GM21825 (cell line): ENCODE measurements around the gene FAM81A.
A peak's percentile ranks its signal among the peaks of the same experiment; 100 is the strongest.
"Not testable (repeated sequence)": the region's sequence is repeated elsewhere in the genome, so short reads cannot be mapped to it uniquely, and the experiment has no call there.

Experiments used
- ATAC-seq: cut with Tn5 transposase; IDR thresholded peaks from one replicate; pipeline ENCODE4 v1.9.1; 2021; ENCODE audit warnings: mild to moderate bottlenecking, moderate library complexity; ENCODE audit not compliant: unreplicated experiment

Gene FAM81A

DNA sequence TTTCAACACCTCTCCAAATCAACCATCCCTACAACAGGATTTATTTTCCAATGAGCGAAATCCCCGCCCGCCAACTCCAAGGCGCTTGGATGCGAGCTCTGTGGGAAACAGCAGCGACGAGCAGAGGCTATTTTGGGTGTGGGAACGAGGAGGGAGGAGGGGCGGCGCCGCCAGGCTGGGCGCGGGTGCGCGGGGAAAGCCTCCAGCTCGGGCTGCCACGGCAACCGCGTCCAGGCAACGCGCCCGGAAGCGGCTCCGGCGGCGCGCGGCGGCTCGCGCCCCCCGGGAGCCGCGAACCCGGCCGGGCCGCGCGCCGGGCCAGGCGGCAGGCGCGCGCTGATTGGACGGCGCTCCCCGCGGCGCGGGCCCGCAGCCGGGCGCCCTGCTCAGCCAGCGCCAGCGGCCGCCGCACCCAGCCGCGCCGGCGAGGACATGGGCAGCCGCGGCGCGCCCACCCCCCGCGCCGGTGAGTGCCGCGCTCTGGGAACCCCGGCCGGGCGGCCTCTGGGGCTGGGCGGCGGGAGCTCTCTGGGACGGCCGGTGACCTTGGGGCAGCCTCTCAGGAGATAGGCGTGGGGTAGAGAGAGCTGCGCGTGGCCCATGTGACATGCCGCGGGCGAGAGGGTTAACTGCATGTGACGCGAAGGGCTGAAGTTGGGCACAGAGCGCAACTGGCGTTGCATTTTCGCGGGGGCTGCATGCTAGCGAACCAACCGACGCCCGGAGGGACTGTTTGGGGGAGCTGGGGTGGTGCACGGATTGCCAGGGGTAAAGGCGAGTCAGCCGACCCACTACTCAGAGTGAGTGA is at the start of gene FAM81A:
Gene FAM81A, plus strand, starts transcription at position 370 of the 808 bp plus-strand sequence. CDS start 20,441 bp downstream, outside the sequence.
- peak; percentile 79 for ATAC-seq

DNA sequence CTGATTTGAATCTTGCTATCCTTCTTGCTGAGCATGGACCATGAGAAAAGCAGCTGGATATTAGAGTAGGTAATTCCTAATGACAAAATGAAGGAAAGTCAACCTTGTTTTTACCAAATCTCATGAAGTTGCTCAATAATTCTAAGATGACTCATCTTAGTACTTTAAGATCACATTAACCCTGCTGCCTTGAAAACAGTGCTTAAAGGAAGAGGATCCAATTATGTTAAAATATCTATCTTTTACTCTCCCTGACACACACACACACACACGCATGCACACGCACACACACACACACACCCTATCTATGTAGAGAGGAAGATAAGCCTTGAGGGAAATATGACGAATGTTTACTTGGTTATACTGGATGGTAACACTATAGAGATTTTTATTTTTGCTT is 49.3 kb upstream of the FAM81A start:
- ATAC-seq: no peak

DNA sequence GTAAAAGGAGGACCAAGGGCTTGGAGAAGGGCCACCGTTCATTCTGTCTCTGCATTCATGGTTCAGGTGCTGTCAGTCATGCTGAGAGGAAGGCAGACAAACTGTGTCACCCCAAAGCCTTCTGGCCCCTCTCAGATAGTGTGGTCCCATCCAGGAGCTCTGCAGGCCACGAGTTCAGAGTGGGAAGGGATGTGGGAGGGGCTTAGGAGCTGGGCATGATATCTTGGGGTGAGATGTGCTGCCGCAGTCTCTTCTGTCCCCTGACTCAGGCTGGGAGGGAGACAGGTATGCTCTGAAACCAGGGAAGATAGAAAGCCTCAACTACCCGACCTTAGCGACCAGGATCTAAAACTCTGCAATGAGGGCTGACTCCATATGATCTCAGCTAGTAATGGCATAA is 45.7 kb upstream of the FAM81A start:
- ATAC-seq: no peak

- ATAC-seq: no peak
Observed at GRCh38 chr15:59394166-59394661, 43.8 kb upstream of the FAM81A start.

DNA sequence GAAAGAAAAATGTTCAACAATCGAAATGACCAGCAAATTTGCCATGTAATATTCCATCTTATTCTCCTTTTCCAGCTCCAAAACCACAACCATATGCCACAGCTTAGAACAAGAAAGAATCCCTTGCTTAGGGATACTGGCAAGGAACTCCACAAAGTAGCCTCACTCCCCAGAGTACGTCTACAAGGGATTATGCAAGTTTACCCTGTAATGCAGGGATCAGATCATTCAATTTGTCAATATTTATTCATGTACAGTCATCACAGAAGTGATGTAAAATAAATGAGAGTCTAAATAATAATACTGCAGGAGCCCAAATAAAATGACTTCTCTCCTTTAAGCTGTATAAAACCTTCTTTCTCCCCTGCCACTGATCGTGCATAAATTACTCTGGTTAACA is 41.8 kb upstream of the FAM81A start:
- no peak for ATAC-seq

DNA sequence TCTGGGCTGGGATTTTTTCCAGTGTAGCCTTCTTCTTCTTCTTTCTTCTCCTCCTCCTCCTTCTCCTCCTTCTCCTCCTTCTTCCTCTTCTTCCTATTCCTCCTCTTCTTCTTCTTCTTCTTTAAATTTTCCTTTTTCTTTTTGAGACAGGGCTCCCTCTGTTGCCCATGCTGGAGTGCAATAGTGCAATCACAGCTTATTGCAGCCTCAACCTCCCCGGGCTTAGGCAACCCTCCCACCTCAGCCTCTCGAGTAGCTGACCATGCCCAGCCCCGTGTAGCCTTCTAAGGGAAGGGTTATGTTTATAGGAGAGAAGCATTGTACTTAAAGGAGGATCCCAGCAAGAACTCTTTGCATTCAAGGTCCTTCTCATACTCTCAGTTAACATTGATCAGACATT is 41.3 kb upstream of the FAM81A start:
- ATAC-seq: no peak

GRCh38 chr15:59398220-59398619 is 39.8 kb upstream of the FAM81A start:
- no peak for ATAC-seq

DNA sequence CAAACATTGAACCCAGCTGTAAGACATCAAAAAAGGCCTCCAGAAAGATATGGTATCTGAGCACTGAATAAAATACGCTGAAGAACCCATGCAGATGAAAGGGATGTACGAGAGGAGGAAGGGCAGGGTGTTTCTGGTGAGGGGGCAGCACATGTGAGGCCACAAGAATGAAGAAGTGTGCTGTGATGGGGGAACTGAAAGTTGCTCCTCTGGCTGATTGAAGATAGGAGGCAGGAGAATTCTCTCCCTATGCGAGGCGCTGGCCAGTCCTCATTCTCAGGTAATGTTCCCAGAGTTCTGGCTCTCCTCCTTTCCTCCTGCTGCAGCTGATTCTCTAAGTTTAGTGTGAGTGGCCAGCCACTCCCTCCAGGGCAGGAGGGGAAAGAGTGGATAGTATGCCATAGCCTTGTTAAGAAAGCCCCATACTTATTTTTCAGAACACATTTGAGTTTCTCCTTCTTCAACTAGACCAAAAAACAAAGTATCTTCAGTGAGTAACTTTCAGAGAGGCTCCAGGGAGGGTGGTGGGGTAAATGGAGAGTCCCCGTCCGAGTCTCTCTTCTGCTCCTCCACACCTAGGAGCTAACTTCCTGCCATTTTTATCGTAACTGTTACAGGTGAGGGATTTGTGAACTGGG is 38.4 kb upstream of the FAM81A start:
- ATAC-seq: peak; percentile 81

DNA sequence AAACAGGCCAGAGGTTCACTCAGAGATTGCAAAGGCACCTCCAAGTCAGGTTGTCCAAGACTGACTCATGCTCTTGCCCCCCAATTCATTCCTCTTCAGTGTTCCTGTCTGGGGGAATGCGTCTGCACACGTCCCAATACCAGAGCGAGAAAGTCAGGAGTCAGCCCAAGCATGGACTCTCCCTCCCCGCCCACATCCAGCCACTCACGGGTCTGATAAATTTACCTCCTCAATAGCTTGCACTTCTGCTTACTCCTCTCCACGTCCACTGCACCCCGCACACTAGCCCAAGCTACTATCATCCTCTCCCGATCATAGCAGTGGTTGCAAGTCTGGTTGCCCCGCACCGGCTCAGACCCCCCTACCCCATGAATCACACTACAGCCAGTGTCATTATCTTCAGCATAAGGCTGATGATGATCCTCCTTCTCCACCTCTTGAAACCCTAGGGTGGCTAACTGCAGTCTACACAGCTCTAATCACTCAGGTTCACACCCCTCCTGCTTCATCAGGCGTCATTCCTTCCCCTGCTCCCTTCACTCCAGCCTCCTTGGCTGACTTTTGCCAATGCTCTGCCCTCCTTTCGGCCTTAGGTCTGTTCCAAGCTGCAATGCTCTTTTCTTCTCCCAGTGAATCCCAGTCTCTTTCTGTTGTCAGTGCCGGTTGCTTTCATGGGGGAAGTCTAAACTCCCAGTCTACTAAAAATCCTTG is 37.7 kb upstream of the FAM81A start:
- ATAC-seq: peak; percentile 14

DNA sequence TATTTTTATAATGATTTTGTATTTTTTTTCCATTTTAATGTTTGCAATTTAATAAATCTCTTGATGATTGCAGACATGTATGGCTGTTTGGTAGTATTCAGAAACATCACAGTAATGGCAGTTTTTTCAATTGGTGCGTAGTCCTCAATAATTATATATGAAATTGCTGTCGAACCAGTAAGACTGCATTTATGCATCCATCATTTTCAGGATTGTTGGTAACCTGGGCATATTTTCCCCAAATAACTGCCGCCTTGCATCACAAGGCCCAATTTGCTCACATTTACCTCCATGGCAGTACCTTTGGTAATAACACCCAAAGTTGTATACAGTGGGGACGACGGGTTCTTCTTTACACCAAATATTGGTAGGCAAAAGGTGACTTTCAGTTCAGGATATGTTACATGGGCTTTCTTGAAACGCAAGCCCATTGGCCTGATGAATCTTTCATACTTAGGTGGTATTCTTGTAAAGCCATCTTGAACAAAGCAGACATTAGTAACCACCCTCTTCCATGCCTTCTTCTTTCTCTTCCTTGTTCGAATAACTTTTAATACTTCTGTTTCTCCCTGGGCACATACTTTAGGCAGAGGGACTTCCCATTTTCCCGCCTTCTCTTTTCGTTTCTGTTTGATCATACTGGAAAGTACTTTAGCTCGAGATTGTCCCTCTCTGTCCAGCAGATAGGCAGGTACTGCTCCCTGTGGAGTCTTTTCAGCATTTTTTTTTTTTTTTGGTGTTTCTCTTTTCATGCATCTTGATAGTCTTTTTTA is 36.7 kb upstream of the FAM81A start:
- ATAC-seq: not testable (repeated sequence)

DNA sequence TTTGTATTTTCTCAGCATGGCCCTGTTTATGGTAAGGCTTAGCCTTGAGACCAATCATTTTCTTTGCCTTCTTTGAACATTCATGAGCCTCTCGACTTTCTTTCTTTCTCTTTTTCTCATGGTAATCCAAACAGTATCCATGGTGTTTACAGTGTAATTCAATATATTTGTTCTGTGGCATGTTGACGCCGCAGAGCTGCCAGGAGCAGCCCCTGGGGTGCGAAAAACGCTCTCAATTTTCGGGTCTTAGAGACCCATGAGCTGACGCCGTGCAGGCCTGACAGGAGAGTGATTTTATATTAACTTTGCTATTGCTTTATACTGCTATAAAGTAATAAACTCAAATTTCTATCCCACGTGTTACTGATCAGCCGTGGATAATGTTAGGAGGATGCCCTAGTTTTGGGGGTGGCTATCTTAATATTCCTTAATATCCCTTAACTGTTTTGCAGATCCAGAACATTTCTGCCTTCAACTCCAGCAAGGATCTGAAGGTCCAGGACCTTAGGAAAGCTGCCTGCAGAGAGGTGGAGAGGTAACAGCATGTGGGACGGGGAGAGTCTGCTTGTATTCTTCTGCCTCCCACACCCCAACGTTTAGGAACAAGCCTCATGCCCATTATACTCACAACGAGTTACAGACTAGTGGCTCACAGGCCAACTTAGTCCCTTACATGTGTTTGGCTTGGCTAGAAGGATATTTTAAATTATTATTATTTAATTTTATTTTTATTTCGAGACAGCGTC is 36.0 kb upstream of the FAM81A start:
- no peak for ATAC-seq

DNA sequence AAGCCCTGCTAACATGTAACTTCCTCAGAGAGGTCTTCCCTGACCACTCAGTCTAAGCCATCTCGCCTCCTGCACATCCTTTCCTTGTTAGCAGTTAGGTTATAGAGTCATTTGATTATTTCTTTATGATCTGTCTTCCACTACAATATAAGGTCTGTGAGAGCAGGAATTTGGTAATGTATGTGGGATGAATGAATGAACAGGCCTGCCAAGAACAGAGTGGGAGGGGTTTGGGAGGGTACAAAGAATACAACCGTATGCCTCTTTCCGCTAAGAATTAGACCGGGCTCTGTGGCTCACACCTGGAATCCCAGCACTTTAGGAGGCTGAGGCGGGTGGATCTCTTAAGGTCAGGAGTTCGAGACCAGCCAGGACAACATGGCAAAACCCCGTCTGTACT is 32.9 kb upstream of the FAM81A start:
- ATAC-seq: no peak

- no peak for ATAC-seq
Observed at GRCh38 chr15:59406446-59406845, 31.5 kb upstream of the FAM81A start.

GRCh38 chr15:59407946-59408345 is 30.0 kb upstream of the FAM81A start:
- no peak for ATAC-seq

GRCh38 chr15:59410391-59410896 is 27.5 kb upstream of the FAM81A start:
- no peak for ATAC-seq

- ATAC-seq: no peak
Observed at GRCh38 chr15:59413577-59413976, 24.4 kb upstream of the FAM81A start.

DNA sequence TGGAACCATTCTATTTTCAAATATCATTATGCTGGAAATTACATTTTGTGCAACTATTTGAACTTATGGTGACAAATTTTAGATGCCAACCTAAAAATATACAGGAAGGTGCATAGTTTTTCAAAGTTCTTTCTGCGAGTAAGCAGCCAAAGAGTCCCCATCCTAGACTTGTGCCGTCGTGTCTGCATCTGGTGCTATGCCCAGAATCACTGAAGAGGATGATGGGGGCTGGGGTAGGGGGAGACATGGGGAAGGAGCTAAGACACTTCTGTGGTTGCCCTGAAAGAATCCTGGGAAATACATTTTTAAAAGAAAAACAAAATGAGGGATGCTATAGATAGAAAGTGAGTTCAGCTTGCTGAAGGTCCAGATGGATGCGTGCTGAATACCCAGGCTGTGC is 21.2 kb upstream of the FAM81A start:
- ATAC-seq: no peak

DNA sequence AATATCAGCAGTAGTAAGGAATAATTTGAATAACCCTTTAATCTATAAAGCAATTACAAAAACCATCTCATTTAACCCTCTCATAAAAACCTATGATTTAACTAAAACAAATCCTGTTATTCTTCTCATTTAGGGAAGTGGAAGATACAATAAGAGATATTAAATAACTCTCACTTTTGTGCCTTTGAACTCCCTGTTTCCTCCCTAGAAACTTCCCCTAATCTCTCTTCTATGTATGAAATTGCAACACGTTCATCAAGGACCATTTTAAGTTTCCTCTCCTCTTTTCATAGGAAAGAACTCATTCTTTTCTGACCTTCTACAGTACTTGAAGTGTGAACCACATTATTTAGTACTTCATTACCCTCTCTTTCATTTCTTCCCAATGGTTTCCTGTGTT is 18.8 kb upstream of the FAM81A start:
- ATAC-seq: no peak

DNA sequence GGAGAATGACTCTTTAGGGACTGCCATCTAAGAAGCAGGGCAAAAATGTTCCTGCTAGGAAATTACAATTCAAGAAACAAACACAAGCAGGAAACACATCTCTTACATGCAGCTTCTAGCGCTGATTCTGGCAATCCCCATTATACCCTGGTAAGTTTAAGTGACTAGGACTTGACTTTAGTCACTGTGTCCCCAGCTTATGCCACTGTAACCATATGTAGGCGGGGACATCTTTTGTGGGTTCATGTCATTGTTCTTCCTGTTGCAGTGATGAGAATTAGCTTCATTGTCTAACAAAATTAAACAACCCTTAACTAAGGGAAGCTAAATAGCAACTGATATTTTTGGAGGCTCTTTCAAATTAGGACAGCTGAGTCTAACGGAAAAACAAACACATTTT is 17.9 kb upstream of the FAM81A start:
- ATAC-seq: no peak

DNA sequence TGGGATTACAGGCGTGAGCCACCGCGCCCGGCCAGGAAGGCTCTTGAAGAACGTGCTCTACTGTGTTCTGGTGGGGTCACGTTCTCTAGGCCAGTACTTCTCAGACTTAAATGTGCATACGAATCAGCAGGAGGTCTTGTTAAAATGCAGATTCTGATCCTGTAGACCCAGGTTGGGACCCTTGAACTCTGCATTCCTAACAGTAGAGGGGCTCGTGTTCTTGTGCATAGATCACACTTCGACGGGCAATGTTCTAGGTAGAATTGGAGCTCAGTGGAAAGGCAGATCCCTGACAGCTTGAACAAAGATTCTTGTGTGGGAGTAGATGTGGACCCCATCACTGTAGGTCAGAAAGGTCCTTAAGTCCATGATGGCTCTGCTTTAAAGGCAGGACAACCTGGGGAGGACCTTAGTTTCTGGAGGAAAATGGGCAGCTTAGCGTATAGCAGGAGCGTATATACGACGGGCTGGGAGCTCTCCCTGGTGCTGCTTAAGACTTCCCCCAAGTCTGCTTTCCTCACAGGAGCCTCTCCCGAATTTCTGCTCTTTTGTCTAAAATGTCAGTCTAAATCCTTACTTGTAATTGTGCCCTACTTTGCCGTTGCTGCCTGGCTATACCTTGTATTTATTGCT is 16.9 kb upstream of the FAM81A start:
- no peak for ATAC-seq
